BJ (cell line): Measurements from ENCODE around the gene HEMK1. TPM values are rescaled to one million over a fixed set of nuclear protein-coding genes. Genes with fewer than 3 reads are reported as not detected.

Experiments used
- CTCF ChIA-PET: fragments of 350-600 bp; formaldehyde crosslinking; extraction: SDS; loops from one replicate; lab custom pipeline; 2021; ENCODE audit warnings: antibody characterized with exemption, inconsistent platforms; lab: Yijun Ruan, JAX
- POLR2A ChIA-PET: fragments of 300-600 bp; sonication (Branson Sonifier 250); formaldehyde crosslinking; extraction: SDS; loops from one replicate; lab custom pipeline; 2021; ENCODE audit warnings: antibody characterized with exemption; lab: Charles Lee
- DNase-seq: peaks from one replicate; pipeline ENCODE4 v3.0.0-alpha.2; 2011; ENCODE audit warnings: low read depth
- H3K27me3 ChIP-seq: 2 replicates; pipeline ENCODE4 v1.6.0; 2011; ENCODE audit warnings: low read length; ENCODE audit not compliant: control insufficient read depth, insufficient read depth
- H3K36me3 ChIP-seq: 2 replicates; pipeline ENCODE4 v1.5.1; 2011; ENCODE audit warnings: low read length; ENCODE audit not compliant: control insufficient read depth, insufficient read depth
- H3K4me3 ChIP-seq: 2 replicates; pipeline ENCODE4 v1.5.1; 2011; ENCODE audit warnings: low read depth, mild to moderate bottlenecking, control low read depth, low read length
- polyA plus RNA-seq: library from polyadenylated mRNA; depleted of rRNA; stranded (reverse); fragments of >200 nt; gene quantifications from 2 replicates; pipeline ENCODE4 v1.2.3, GENCODE V29; 2011
- TF ChIP-seq, protein P1 (sequence below): IDR thresholded peaks from 2 replicates; pipeline ENCODE4 v1.5.1; 2011; ENCODE audit warnings: low read depth, mild to moderate bottlenecking, control low read depth, inconsistent platforms, low read length, moderate library complexity; ENCODE audit not compliant: insufficient read depth

The HEMK1 gene
- polyA plus RNA-seq, 1 experiment = 21.3 TPM

DNA sequence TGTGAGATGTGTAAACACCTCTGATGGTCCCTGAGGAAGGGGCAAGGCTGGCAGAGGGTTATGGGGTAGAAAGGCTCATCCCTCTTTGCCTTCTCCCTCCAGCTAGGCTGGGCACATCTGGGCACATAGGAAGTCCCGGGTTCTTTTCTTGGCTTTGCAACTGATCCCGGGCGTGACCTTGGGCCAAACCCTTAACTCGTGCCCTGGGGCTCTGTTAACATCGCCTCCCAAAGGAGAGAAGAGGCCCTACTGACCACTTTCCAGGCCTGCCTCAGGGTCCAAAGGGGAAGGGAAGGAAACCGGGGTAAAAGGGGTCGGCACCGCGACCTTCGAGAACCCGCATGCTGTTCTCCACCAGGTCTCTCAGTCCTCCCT lies 2.3 kb upstream of the HEMK1 start:
- TF ChIP-seq, protein P1, sequence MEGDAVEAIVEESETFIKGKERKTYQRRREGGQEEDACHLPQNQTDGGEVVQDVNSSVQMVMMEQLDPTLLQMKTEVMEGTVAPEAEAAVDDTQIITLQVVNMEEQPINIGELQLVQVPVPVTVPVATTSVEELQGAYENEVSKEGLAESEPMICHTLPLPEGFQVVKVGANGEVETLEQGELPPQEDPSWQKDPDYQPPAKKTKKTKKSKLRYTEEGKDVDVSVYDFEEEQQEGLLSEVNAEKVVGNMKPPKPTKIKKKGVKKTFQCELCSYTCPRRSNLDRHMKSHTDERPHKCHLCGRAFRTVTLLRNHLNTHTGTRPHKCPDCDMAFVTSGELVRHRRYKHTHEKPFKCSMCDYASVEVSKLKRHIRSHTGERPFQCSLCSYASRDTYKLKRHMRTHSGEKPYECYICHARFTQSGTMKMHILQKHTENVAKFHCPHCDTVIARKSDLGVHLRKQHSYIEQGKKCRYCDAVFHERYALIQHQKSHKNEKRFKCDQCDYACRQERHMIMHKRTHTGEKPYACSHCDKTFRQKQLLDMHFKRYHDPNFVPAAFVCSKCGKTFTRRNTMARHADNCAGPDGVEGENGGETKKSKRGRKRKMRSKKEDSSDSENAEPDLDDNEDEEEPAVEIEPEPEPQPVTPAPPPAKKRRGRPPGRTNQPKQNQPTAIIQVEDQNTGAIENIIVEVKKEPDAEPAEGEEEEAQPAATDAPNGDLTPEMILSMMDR = no peak
- no peaks in the 10 kb centered on the region for H3K27me3 ChIP-seq
- ChIA-PET POLR2A (no interaction called here), CTCF (interaction anchor here (0.5 to 14.6 kb wide), 5 partner anchors 9 to 86 kb away, joined by 3 to 479 read pairs (median 4); partner anchors contain the start of genes CISH and MAPKAPK3)
- peak overlapping the region; percentile 51 for H3K4me3 ChIP-seq
- DNase-seq = no peak
- H3K36me3 ChIP-seq = 0 out of 2 replicates have a peak, but pooled peaks cover 3% of the 10 kb centered on the region

DNA sequence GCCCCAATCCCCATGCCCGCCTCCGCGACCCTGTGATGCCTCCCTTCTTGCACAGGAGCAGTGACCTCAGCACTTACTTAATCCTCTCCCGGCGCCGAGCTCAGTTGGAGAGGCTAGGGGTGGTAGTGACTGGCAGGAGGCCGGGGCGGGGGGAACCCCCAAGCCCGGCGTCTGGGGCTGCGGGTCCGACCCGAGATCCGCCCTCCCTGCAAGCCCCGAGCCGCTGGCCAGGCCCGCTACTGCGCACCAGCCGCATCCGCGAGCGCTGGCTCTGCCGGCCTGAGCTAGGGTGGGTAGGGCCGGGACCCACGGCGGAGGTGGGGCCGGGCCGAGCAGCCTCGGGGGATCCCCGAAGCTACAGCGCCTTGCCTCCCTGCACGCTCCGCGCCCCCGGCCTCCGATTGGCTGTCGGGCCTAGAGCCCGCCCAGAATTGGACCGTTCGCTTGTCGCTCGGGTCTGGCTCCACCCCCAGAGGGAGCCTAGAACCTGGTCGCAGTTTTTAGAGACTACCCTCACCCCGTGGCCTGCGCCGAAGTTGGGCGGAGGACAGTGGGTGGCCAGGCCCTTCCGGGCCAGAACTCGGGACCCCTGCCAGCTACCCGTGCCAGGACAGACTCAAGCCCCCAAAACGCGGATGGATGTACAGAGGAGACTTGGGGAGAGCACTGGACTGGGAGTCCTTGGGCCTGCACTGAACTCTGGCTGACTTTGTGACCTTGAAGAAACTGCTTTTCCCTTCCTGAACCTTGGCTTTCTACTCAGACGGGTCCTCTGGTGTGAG lies 1.7 kb upstream of the HEMK1 start, which contains the start of gene C3orf18:
TSS of gene C3orf18 (minus strand) at position 362 of the 782 bp plus-strand sequence. CDS start 2,048 bp downstream, outside the sequence.
- CTCF ChIA-PET = interaction anchor here (0.8 to 14.6 kb wide), 4 partner anchors 10 to 43 kb away, joined by 4 to 479 read pairs (median 6); partner anchors contain the start of genes CISH and MAPKAPK3
- TF ChIP-seq, protein P1 = no peak
- POLR2A ChIA-PET = interaction anchor here (0.6 kb wide), 1 partner anchor 10 kb away, joined by 3 read pairs; no protein-coding TSS in a partner anchor

DNA sequence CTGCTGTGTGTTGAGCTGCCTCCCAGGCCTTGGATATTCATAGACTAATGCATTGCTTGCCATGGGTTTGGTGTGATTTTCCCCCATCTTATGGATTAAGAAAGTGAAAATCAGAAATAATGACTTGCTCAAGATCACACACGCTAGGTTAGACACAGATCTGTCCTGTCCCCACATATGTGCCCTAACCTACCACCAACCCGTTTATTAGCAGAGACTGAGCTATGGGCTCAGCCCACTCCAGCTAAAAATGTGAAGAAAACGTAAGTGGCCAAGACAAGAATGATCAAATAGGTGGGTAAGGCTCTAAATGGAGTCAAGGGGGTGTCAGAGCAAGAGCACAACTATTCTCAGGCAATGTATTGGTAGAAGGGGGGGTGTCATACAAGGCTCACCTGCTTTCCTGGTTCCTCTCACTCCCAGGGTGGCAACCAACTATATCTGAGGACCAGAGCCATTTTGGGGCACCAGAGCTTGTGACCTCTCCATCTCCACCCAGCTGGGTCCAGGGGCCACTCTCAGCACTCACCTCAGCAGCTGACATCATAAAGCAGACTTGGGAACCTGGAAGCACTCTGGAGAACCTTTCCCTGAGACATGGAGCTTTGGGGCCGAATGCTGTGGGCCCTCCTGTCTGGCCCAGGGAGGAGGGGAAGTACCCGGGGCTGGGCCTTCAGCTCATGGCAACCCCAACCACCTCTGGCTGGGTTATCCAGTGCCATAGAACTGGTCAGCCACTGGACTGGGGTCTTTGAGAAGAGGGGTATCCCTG lies 1.4 kb downstream of the HEMK1 start:
- Histone ChIP-seq H3K27me3 (no peaks in the 10 kb centered on the region), H3K36me3 (peaks cover 9% of the 10 kb centered on the region), H3K4me3 (no peak overlapping the region; the same call in 1 of the 2 replicates)
- TF ChIP-seq, protein P1 = no peak
- ChIA-PET POLR2A (interaction anchor here (2.0 kb wide), 1 partner anchor 31 kb away, joined by 10 read pairs; no protein-coding TSS in a partner anchor), CTCF (interaction anchor here (0.6 to 14.6 kb wide), 9 partner anchors 8 to 814 kb away, joined by 3 to 479 read pairs (median 5); partner anchors contain the start of genes CISH, MANF and MAPKAPK3)
- no peak for DNase-seq

More for the DNA sequence above, 1.7 kb upstream of the HEMK1 start, which contains the start of gene C3orf18:
- DNase-seq = peak; percentile 35
- Histone ChIP-seq H3K36me3 (peaks cover 4% of the 10 kb centered on the region; the same call in 1 of the 2 replicates), H3K4me3 (peak within 1 kb of the TSS; percentile 96), H3K27me3 (no peaks in the 10 kb centered on the region)

DNA sequence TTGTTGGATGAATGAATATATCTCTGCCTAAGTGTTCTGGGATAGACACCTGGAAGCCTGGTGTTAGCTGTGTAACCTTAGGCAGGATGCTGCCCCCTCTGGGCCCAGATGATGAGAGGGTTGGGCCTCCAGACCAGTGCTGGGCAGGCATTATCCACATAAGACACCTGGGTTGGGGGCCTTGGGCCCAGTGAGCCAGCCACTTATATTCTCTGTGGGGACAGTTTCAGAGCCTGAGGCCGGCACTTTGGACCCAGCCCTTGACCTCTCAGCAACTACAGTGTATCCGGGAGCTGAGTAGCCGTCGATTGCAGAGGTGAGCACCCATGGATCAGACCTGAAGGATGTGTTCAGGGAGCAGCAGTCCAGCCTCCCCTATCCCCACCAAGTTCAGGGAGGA lies 2.2 kb downstream of the HEMK1 start:
- ChIA-PET POLR2A (no interaction called here), CTCF (interaction anchor here (0.7 to 14.6 kb wide), 10 partner anchors 9 to 813 kb away, joined by 3 to 479 read pairs (median 6); partner anchors contain the start of genes CISH, MANF and MAPKAPK3)
- Histone ChIP-seq H3K36me3 (peaks cover 11% of the 10 kb centered on the region), H3K27me3 (no peaks in the 10 kb centered on the region), H3K4me3 (no peak overlapping the region)
- TF ChIP-seq, protein P1 = no peak
- DNase-seq = no peak
